ENCODE measurements around the gene ELOVL7.

- no peak for TF ChIP-seq CTCF (IDR thresholded peaks at IDR 0.05; ENCODE audit: insufficient read depth, low read length, poor library complexity, severe bottlenecking)
- TF ChIP-seq EZH2phosphoT487 (conservative IDR thresholded peaks at IDR 0.05; ENCODE audit: low read length): no peak
Observed at GRCh38 chr5:60888359-60889061, 44.4 kb upstream of the ELOVL7 start.
